HG03354 (cell line): ENCODE results near the gene TRIM75.
A peak's percentile ranks its signal among the peaks of the same experiment; 100 is the strongest.
"Not testable (repeated sequence)": the region's sequence is repeated elsewhere in the genome, so short reads cannot be mapped to it uniquely, and the experiment has no call there.

Experiments
- ATAC-seq: cut with Tn5 transposase; IDR thresholded peaks from one replicate; pipeline ENCODE4 v1.9.1; 2021; ENCODE audit warnings: mild to moderate bottlenecking; ENCODE audit not compliant: unreplicated experiment, poor library complexity, severe bottlenecking

The TRIM75 gene

GRCh38 chr4:165053645-165054044 is at the start of gene TRIM75:
TSS of gene TRIM75 (plus strand) at chr4:165053866. CDS start at chr4:165059148, 5,282 bp downstream.
- no peak for ATAC-seq

GRCh38 chr4:165005352-165005925 is 48.2 kb upstream of the TRIM75 start:
- ATAC-seq, result no peak

- no peak for ATAC-seq
These were observed 47.2 kb upstream of the TRIM75 start for GRCh38 chr4:165006456-165006855.

- ATAC-seq, result no peak
These were observed 46.8 kb upstream of the TRIM75 start for GRCh38 chr4:165006886-165007285.

GRCh38 chr4:165009493-165010227 is 44.0 kb upstream of the TRIM75 start:
- ATAC-seq, result no peak

GRCh38 chr4:165010487-165010886 is 43.2 kb upstream of the TRIM75 start:
- ATAC-seq, result no peak

GRCh38 chr4:165010991-165011390 is 42.7 kb upstream of the TRIM75 start:
- ATAC-seq, result no peak

GRCh38 chr4:165011403-165011802 is 42.3 kb upstream of the TRIM75 start:
- no peak for ATAC-seq

- no peak for ATAC-seq
These were observed 40.0 kb upstream of the TRIM75 start for GRCh38 chr4:165013691-165014090.

GRCh38 chr4:165016971-165017370 is 36.7 kb upstream of the TRIM75 start:
- peak; percentile 48 for ATAC-seq

- ATAC-seq, result not testable (repeated sequence)
These were observed 33.7 kb upstream of the TRIM75 start for GRCh38 chr4:165019995-165020394.

- ATAC-seq, result not testable (repeated sequence)
These were observed 27.9 kb upstream of the TRIM75 start for GRCh38 chr4:165025782-165026181.

GRCh38 chr4:165027762-165028402 is 25.8 kb upstream of the TRIM75 start:
- no peak for ATAC-seq

- no peak for ATAC-seq
These were observed 22.0 kb upstream of the TRIM75 start, which contains the start of gene TRIM60 for GRCh38 chr4:165031436-165032211. TSS of gene TRIM60 (plus strand) at chr4:165031999. CDS start at chr4:165040073, 8,074 bp downstream.

GRCh38 chr4:165048170-165048569 is 5.5 kb upstream of the TRIM75 start:
- ATAC-seq, result no peak

- no peak for ATAC-seq
These were observed 1.0 kb upstream of the TRIM75 start for GRCh38 chr4:165052627-165053026.

- ATAC-seq, result no peak
These were observed 1.9 kb downstream of the TRIM75 start for GRCh38 chr4:165055601-165056000.

- ATAC-seq, result no peak
These were observed 5.0 kb downstream of the TRIM75 start for GRCh38 chr4:165058666-165059065.

GRCh38 chr4:165059386-165059785 is 5.7 kb downstream of the TRIM75 start:
- no peak for ATAC-seq

- ATAC-seq, result no peak
These were observed 7.3 kb downstream of the TRIM75 start for GRCh38 chr4:165060938-165061337.
